ENCODE results near the gene PLEKHA7.

- TF ChIP-seq CTCF (conservative IDR thresholded peaks at IDR 0.05; ENCODE audit: low read depth, low read length): no peak
- no peak for TF ChIP-seq EZH2 (IDR thresholded peaks at IDR 0.05; ENCODE audit: borderline replicate concordance, low read depth, low read length, poor library complexity, severe bottlenecking)
These were observed 236.6 kb downstream of the PLEKHA7 start for GRCh38 chr11:16777613-16777975.
